ENCODE measurements around the gene MGRN1.
A peak's percentile ranks its signal among the peaks of the same experiment; 100 is the strongest.

Gene MGRN1

GRCh38 chr16:4699046-4699556 is 74.5 kb downstream of the MGRN1 start:
- no peak for DNase-seq (ENCODE audit: low read depth)

DNA sequence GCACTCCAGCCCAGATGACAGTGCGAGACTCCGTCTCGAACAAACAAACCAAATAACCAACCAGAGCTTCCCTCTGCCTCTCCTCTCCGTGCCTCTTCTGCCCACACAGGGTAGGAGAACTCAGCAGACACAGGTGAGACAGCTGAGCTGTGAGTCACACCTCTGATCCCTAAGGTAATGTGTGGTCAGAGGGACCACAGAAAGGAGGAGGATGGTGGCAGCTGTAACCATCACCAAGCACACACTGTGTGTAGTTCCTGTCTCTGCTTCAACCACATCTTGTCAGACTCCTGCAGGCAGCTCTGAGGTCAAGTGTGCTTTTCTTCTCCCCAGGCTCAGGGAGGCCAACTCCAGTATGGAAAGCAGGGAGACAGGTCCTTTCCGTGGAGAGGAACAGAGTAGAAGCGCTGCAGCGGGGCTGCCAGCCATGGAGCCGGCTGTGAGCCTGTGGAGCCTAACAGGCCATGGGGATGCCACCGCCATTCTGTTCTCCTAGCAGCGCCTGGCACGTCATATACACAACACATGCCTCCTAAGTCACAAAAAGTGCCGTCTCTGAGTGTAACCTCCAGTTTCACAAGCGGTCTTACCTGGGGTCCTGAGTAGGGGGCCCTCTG is 75.9 kb downstream of the MGRN1 start:
- DNase-seq (ENCODE audit: low read depth): no peak

DNA sequence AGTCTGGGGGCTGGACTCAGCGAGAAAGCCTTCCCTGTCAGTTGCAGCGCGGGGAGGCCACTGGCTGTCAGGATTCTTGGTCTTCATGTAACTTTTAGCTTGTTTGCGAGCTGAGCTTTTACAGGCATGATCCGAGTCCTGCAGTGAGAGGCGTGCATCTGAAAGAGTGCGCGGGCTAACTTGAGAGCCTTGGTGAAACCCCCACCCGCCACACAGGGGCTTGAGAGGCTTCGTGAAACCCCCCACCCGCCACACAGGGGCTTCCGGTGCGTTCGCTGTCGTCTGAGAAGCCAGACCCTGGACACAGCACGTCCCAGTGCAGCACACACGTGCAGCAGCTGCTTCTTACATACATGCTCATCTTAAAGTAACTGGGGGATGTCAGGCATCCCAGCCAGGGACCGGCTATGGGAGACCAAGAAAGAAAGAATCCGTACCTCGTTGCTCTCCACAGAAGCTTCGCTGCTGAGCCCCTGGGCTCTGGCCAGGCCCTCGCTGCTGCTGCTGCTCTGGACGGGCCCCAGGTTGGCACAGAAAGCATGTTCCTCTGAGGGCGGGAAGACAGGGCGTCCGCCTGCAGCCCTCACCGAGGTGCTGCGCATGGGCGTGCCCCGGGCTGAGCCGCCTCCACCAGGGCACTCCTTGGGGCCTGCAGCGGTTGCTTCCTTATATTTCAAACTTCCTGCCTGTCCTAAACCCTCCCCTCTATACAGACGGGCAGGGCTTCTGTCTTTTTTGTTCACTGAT is 76.5 kb downstream of the MGRN1 start:
- DNase-seq (ENCODE audit: low read depth): no peak

- DNase-seq (ENCODE audit: low read depth): no peak
Measured at GRCh38 chr16:4701791-4702465, 77.3 kb downstream of the MGRN1 start.

GRCh38 chr16:4702466-4702808 is 77.8 kb downstream of the MGRN1 start:
- DNase-seq (ENCODE audit: low read depth): no peak

GRCh38 chr16:4703906-4704305 is 79.3 kb downstream of the MGRN1 start:
- DNase-seq (ENCODE audit: low read depth): no peak

DNA sequence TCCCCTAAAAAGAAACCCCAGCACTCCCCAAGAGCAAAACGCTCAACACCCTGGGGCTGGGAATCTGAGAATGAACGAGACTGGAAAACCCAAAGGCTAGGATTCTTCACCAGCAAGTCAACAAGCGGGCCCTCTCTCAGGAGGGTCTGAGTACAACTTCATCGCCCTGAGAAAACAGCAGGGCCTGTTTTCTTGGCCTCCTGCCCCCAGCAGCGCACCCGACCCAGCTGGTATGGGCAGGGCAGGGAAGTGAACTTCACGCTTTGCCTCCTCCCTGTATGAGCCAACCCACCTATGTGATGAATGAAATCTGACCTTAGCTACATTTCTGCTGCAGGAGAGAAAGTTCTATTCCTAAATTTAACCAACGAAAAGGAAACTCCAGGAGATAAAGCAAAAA is 79.9 kb downstream of the MGRN1 start:
- no peak for DNase-seq (ENCODE audit: low read depth)

- DNase-seq (ENCODE audit: low read depth): no peak
Measured at GRCh38 chr16:4704913-4705312, 80.3 kb downstream of the MGRN1 start.

DNA sequence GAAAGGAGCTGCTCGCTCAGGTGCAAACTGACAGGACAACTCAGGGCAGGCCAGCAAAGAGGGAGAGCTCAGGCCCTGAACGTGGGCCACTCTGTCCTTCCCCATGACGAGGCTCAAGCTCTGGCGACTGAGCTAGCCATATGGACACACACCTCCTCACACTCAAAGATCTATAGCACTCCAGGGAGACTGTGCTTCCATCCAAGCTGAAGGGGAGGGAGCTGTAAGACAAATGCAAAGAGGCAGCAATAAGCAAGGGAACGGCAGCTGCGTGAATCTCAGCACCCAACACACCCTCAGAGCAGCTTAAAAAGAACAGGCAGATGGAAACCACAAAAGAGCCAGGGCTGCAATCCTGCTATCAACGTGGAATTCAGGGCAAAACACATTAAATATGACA is 82.2 kb downstream of the MGRN1 start:
- no peak for DNase-seq (ENCODE audit: low read depth)

GRCh38 chr16:4709481-4709880 is 84.9 kb downstream of the MGRN1 start:
- DNase-seq (ENCODE audit: low read depth): peak; percentile 58

DNA sequence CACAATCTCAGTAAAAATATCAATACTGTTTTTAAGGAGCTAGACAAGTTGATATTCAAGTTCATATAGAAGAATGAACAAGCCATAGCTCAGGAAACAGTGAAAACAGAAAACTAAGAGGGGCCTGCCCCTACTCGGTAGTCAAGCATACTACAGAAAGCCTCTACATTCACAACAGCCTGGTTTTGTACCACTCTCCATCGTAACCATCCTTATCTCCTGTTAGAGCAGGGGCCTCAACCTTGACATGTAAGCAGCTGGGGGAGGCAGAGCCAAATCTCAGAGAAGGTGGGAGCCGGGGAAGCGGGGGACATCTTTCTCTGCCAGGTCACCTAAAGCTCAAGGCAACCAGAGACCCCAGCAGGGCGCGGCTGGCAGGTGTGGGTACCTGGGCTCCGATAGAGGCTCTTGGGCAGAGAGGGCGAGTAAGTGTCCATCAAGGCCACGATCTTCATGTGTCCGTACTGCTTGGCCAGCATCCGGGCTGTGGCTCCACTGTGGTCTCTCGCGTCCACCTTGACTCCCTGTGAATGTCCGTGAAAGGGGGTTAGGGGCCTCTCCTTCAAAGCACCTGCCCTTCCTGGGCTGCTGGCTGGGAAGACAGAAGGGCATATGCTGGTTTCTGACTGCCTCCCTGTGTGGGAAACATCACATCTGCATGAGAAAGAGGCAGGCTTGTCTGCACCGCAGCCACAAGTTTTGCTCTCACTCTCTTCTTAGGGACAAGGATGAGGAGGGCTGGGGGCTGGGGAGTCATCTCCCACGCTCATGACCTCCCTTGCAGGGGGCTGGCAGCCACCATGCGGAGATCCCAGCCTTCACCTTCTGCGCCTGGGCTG is 89.3 kb downstream of the MGRN1 start:
- DNase-seq (ENCODE audit: low read depth): no peak

GRCh38 chr16:4714996-4715395 is 90.4 kb downstream of the MGRN1 start:
- DNase-seq (ENCODE audit: low read depth): no peak

DNA sequence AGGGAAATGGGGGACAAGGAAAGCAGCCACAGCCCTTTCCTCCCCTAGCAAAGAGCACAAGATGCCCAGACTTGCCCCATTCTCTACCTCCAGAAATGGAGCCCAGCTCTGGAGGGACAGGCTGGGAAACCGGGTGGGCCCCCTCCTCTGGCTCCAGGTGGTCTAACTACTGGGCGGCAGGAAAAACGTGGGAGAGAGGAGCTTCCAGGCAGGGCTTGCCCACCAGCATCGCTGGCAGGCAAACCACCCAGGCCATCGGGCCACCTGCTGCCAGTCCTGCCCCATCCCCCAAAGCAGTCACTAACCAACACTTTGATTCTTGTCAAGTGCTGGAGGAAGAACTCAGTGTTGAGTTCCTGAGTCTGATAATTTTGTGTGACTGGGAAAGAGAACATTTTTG is 93.8 kb downstream of the MGRN1 start:
- DNase-seq (ENCODE audit: low read depth): no peak

DNA sequence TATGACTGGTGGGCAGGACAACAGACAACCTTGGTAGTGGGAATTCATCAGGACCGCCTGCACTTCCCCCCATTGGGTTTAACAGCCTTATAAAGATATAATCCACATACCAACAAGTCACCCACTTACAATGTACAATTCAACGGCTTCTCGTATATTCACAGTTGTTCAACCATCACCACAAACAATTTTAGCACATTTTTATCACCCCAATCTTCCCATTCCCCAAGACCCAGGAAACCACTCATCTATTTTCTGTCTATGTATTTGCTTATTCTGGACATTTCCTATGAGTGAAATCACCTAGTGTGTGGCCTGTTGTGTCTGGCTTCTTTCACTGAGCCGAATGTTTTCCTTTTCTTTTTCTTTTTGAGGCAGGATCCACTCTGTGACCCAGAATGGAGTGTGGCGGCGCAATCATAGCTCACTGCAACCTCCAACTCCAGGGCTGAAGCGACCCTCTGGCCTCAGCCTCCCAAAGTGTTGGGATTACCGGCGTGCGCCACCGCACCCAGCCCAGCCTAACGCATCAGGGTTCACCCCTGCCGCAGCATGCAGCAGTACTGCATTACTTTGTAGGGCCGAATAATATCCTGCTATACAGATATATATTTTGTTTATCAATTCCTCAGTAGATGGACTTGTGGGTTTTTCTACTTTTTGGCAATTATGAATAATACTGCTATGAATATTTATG is 98.6 kb downstream of the MGRN1 start:
- peak; percentile 22 for DNase-seq (ENCODE audit: low read depth)

DNA sequence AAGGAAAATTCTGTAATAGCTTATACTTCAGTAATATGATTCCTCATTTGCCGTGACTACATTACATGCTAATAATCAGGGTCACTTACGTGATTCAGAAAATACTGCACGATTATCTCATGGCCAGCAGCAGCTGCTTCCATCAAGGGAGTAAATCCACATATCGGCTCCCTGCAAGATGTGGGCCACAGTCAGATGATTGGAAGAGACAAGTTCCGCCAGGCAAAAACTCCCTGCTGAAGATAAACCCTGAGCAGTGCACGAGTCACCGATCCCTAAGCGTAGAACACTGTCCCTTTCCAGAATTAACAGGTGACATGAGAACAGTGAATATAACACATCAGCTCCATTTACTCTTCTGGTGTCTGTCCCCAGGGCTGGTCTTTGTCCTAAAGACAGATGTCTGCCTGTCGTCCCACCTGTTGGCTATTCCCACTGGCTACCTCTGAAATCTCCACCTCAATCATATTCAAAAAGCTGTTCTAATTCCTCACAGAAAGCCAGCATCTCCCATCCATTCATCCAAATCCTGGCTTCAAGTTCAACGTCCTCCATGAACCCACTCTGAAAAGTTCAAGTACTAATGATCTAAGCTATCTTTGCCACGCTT is 100.1 kb downstream of the MGRN1 start:
- DNase-seq (ENCODE audit: low read depth): no peak

- DNase-seq (ENCODE audit: low read depth): no peak
Measured at GRCh38 chr16:4726616-4727015, 102.0 kb downstream of the MGRN1 start.

- DNase-seq (ENCODE audit: low read depth): no peak
Measured at GRCh38 chr16:4728676-4729075, 104.0 kb downstream of the MGRN1 start.

GRCh38 chr16:4729876-4730275 is 105.2 kb downstream of the MGRN1 start:
- no peak for DNase-seq (ENCODE audit: low read depth)

GRCh38 chr16:4733211-4733742 is 108.7 kb downstream of the MGRN1 start:
- no peak for DNase-seq (ENCODE audit: low read depth)

DNA sequence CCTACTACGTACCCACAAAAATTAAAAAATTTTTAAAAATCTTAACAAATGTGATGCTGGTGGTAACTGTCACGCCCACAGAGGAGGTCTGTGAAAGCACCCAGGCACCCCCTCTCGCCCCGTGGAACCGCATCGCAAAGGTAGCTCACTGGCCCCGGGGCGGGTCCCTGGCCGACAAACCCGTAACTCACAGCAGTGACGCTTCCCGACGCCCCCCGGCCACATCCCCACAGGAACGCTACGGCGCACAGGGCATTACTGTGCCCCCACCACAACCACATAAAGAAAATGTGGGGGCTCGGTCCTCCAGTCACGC is 109.1 kb downstream of the MGRN1 start:
- DNase-seq (ENCODE audit: low read depth): no peak

GRCh38 chr16:4734063-4734729 is 109.6 kb downstream of the MGRN1 start, which contains the start of the genes ANKS3 and DNAAF8:
Gene ANKS3, minus strand, starts transcription at chr16:4734271. Its CDS starts 4,122 bp downstream, at chr16:4730149.
Gene DNAAF8, plus strand, starts transcription at chr16:4734537. Its CDS starts 1,978 bp downstream, at chr16:4736515.
- DNase-seq (ENCODE audit: low read depth): peak; percentile 97
